ENCODE measurements around the gene RUNDC1.

- TF ChIP-seq CTCF (IDR thresholded peaks at IDR 0.05) (no peak), POLR2A (IDR thresholded peaks at IDR 0.05) (no peak), POLR2AphosphoS5 (IDR thresholded peaks at IDR 0.05) (no peak), EP300 (IDR thresholded peaks at IDR 0.05; ENCODE audit: low read depth) (no peak)
Observed at GRCh38 chr17:43016216-43016615, 35.9 kb downstream of the RUNDC1 start.
